Measurements from ENCODE around the gene WDR18. TPM values are rescaled to one million over a fixed set of nuclear protein-coding genes. Genes with fewer than 3 reads are reported as not detected.
"Not testable (repeated sequence)": the region's sequence is repeated elsewhere in the genome, so short reads cannot be mapped to it uniquely, and the experiment has no call there.

Gene WDR18
- total RNA-seq, 1 donor from 2014 or later: 45.7 TPM

DNA sequence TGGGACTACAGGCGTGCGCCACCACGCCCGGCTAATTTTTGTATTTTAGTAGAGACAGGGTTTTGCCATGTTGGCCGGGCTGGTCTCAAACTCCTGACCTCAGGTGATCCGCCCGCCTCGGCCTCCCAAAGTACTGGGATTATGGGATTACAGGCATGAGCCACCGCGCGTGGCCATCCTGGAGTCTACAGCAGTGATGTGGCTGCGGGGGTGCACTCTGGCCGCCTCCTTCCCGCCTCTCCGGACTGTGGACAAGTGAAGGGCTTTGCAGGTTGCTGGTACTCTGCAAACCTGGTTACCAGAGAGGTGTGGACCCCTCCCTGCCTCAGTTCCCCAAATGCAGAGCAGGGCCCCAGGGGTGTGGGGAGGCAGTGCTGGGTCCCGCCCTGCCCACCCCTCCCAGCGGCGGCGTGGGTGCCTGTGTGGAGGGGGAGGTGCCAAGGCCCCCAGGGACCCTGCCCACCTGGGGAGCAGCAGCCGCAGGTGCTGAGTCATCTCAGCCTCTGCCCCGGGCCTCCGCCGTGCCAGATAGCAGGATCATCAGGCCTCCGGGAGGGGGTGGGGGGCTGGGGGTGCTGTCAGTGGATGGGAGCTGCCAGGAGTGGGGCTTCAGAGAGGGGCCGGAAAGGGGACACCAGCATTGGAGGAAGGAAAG, 35.2 kb upstream of the WDR18 start:
- FAIRE-seq: no peak
- no peak for DNase-seq (ENCODE audit: low spot score in 2 of 2)

DNA sequence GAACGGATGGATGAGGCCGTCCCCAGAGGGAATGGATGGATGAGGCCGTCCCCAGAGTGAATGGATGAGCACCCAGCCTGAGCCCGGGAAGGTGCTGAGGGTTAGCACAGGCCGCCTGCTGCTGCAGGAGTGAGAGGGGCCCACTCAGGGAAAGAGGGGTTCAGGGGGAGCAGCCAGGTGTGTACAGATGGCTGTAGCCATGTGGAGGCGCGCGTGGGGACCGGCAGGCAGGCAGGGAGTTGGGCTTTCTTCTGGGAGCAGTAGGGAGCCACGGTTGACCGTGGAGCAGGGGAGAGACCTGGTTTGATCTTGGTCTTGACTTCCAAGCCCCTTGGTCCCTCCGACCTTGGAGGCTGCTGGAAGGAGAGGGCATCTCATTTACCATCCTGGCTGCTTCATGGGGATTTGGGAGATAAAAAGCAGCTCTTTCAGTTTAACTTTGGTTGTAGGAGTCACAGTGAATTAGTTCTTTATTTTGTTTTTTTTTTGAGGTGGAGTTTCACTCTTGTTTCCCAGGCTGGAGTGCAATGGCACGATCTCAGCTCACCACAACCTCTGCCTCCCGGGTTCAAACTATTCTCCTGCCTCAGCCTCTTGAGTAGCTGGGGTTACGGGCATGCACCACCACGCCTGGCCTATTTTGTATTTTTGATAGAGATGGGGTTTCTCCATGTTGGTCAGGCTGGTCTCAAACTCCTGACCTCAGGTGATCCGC, 33.6 kb upstream of the WDR18 start:
- DNase-seq (ENCODE audit: low spot score in 2 of 2) (no peak), FAIRE-seq (no peak)

DNA sequence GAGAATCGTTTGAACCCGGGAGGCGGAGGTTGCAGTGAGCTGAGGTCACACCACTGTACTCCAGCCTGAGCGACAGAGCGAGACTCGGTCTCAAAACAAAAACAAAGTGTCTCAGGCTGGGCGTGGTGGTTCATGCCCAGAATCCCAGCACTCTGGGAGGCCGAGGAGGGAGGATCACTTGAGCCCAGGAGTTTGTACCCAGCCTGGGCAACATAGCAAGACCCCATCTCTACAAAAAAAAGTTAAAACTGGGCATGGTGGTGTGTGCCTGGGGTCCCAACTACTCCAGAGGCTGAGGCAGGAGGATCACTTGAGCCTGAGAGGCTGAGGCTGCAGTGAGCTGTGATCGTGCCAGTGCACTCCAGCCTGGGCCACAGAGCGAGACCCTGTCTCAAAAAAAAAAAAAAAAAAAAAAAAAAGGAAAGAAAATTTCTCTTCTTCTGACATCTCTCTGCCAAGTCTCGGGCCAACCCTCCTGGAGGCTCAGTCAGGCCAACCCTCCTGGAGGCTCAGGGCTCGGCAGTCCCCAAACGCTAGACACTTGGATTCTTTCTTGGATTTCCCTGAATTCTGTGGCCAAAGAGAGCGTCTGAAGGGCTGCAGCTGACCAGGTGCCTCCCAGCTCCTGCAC, 32.0 kb upstream of the WDR18 start:
- DNase-seq (ENCODE audit: low spot score in 2 of 2) (no peak), FAIRE-seq (no peak)

GRCh38 chr19:952680-953444, 31.3 kb upstream of the WDR18 start:
- no peak for FAIRE-seq
- DNase-seq (ENCODE audit: low spot score in 2 of 2): no peak

- DNase-seq (ENCODE audit: low spot score in 2 of 2) (no peak), FAIRE-seq (no peak)
Observed at GRCh38 chr19:953445-954271, 30.5 kb upstream of the WDR18 start.

DNA sequence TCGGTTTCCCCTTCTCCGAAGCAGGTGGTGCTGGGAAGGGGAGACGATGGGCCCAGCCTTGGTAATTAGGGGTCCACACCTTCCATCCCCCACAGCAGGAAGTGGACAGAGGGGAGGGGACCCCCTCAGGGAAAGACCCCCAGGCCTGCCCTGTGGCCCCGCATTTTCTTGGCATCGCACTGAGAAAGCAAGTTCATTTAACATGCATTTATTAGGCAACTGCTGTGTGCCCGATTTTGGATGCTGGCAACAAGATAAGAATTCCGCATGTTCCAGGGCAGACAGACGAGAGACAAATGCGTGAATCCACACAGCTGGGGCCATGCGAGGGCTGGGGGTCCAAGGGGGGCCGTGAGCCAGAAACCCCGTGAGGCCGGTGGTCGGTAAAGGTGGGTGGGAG, 29.9 kb upstream of the WDR18 start:
- no peak for DNase-seq (ENCODE audit: low spot score in 2 of 2)
- no peak for FAIRE-seq

- DNase-seq (ENCODE audit: low spot score in 2 of 2) (no peak), FAIRE-seq (no peak)
Observed at GRCh38 chr19:954672-955494, 29.3 kb upstream of the WDR18 start.

- no peak for DNase-seq (ENCODE audit: low spot score in 2 of 2)
- no peak for FAIRE-seq
Observed at GRCh38 chr19:955803-956765, 28.1 kb upstream of the WDR18 start.

- DNase-seq (ENCODE audit: low spot score in 2 of 2) (no peak), FAIRE-seq (no peak)
Observed at GRCh38 chr19:956766-957440, 27.2 kb upstream of the WDR18 start.

GRCh38 chr19:957578-957977, 26.6 kb upstream of the WDR18 start:
- FAIRE-seq; DNase-seq (ENCODE audit: low spot score in 2 of 2): not testable (repeated sequence)

GRCh38 chr19:958967-959855, 24.9 kb upstream of the WDR18 start:
- DNase-seq (ENCODE audit: low spot score in 2 of 2): peak in 1 of 2 donors; percentile 69
- no peak for FAIRE-seq

DNA sequence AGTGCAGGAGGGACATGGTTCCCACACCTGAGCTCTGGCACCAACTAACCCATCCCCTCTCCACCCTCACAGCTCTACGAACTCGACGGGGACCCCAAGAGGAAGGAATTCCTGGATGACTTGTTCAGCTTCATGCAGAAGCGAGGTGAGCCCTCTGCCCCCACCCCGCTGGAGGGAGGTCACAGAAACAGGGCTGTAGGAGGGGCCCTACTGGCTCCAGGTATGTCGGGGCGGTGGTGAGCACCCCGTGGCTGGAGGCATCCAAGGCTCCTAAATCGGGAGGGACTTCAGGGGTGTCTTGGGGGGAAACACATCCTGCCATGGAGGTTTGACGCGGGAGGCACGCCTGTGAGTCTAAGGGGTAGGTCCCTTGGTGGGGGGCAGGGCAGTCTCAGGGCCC, 24.1 kb upstream of the WDR18 start:
- no peak for DNase-seq (ENCODE audit: low spot score in 2 of 2)
- FAIRE-seq: no peak

GRCh38 chr19:960601-960938, 23.6 kb upstream of the WDR18 start:
- no peak for DNase-seq (ENCODE audit: low spot score in 2 of 2)
- no peak for FAIRE-seq

GRCh38 chr19:961866-962620, 22.1 kb upstream of the WDR18 start:
- no peak for DNase-seq (ENCODE audit: low spot score in 2 of 2)
- FAIRE-seq: no peak

GRCh38 chr19:962683-963400, 21.3 kb upstream of the WDR18 start:
- FAIRE-seq (no peak), DNase-seq (ENCODE audit: low spot score in 2 of 2) (no peak)

Data from frontal cortex (tissue), 4 donors.